ENCODE measurements around the gene SERPINE2.

Gene SERPINE2

GRCh38 chr2:223969856-223970255, 69.2 kb downstream of the SERPINE2 start:
- Histone ChIP-seq H3K9ac (no peak overlapping the region), H3K27ac (no peak overlapping the region), H3K4me3 (no peak overlapping the region), H3K36me3 (peaks cover 36% of the 10 kb centered on the region), H3K4me2 (no peak overlapping the region), H3K9me3 (no peaks in the 10 kb centered on the region), H4K20me1 (peaks cover 19% of the 10 kb centered on the region), H3K27me3 (no peaks in the 10 kb centered on the region), H3K4me1 (no peaks in the 10 kb centered on the region)
- no peak for TF ChIP-seq Cebpa-rat (IDR thresholded peaks at IDR 0.05)

GRCh38 chr2:223969315-223969714, 69.8 kb downstream of the SERPINE2 start:
- TF ChIP-seq Cebpa-rat (IDR thresholded peaks at IDR 0.05), result no peak
- H3K27me3 ChIP-seq, result no peaks in the 10 kb centered on the region
- H3K4me3 ChIP-seq, result no peak overlapping the region
- H3K36me3 ChIP-seq, result peaks cover 42% of the 10 kb centered on the region
- no peak overlapping the region for H3K9ac ChIP-seq
- no peaks in the 10 kb centered on the region for H3K9me3 ChIP-seq
- peaks cover 24% of the 10 kb centered on the region for H4K20me1 ChIP-seq
- no peak overlapping the region for H3K4me2 ChIP-seq
- H3K27ac ChIP-seq, result no peak overlapping the region
- H3K4me1 ChIP-seq, result no peaks in the 10 kb centered on the region

GRCh38 chr2:223967981-223968380, 71.1 kb downstream of the SERPINE2 start:
- Histone ChIP-seq H3K27me3 (no peaks in the 10 kb centered on the region), H4K20me1 (peaks cover 37% of the 10 kb centered on the region), H3K4me2 (no peak overlapping the region), H3K4me3 (no peak overlapping the region), H3K4me1 (peaks cover 4% of the 10 kb centered on the region; the same call in 1 of the 2 replicates), H3K27ac (no peak overlapping the region), H3K9ac (no peak overlapping the region), H3K36me3 (peaks cover 54% of the 10 kb centered on the region), H3K9me3 (no peaks in the 10 kb centered on the region)
- no peak for TF ChIP-seq Cebpa-rat (IDR thresholded peaks at IDR 0.05)

- H3K27me3 ChIP-seq, result no peaks in the 10 kb centered on the region
- H3K36me3 ChIP-seq, result peaks cover 49% of the 10 kb centered on the region
- H4K20me1 ChIP-seq, result peaks cover 68% of the 10 kb centered on the region
- H3K4me1 ChIP-seq, result peaks cover 58% of the 10 kb centered on the region
- H3K4me3 ChIP-seq, result peak overlapping the region; percentile 9
- H3K9ac ChIP-seq, result peak overlapping the region; percentile 30; the same call in 1 of the 2 replicates
- no peaks in the 10 kb centered on the region for H3K9me3 ChIP-seq
- no peak for TF ChIP-seq Cebpa-rat (IDR thresholded peaks at IDR 0.05)
- H3K4me2 ChIP-seq, result peak overlapping the region; percentile 84
- H3K27ac ChIP-seq, result no peak overlapping the region
These were observed 79.4 kb downstream of the SERPINE2 start for GRCh38 chr2:223959688-223960087.

- Histone ChIP-seq H3K4me2 (peak within 1 kb of the TSS; percentile 84), H3K27me3 (no peaks in the 10 kb centered on the region), H3K4me3 (peak within 1 kb of the TSS; percentile 79), H3K4me1 (peaks cover 48% of the 10 kb centered on the region), H3K9me3 (no peaks in the 10 kb centered on the region), H3K27ac (peak within 1 kb of the TSS; percentile 96), H4K20me1 (peaks cover 44% of the 10 kb centered on the region), H3K36me3 (peaks cover 27% of the 10 kb centered on the region), H3K9ac (peak within 1 kb of the TSS; percentile 95)
- no peak for TF ChIP-seq Cebpa-rat (IDR thresholded peaks at IDR 0.05)
These were observed 81.8 kb downstream of the SERPINE2 start, which contains the start of gene MRPL44 for GRCh38 chr2:223957092-223957851. MRPL44 (plus strand) TSS chr2:223957463; CDS start chr2:223957473, 10 bp downstream.

- Histone ChIP-seq H3K27ac (no peak overlapping the region), H4K20me1 (peaks cover 35% of the 10 kb centered on the region), H3K9me3 (no peaks in the 10 kb centered on the region), H3K4me1 (peaks cover 39% of the 10 kb centered on the region), H3K4me3 (no peak overlapping the region), H3K36me3 (peaks cover 17% of the 10 kb centered on the region), H3K4me2 (peak overlapping the region; percentile 74), H3K9ac (no peak overlapping the region), H3K27me3 (no peaks in the 10 kb centered on the region)
- TF ChIP-seq Cebpa-rat (IDR thresholded peaks at IDR 0.05), result no peak
These were observed 82.8 kb downstream of the SERPINE2 start for GRCh38 chr2:223956300-223956699.

- peaks cover 20% of the 10 kb centered on the region for H3K4me1 ChIP-seq
- peaks cover under 1% of the 10 kb centered on the region; the same call in 1 of the 2 replicates for H3K36me3 ChIP-seq
- no peak overlapping the region for H3K27ac ChIP-seq
- peaks cover 16% of the 10 kb centered on the region for H4K20me1 ChIP-seq
- TF ChIP-seq Cebpa-rat (IDR thresholded peaks at IDR 0.05), result no peak
- no peak overlapping the region for H3K9ac ChIP-seq
- no peak overlapping the region for H3K4me2 ChIP-seq
- H3K9me3 ChIP-seq, result no peaks in the 10 kb centered on the region
- H3K4me3 ChIP-seq, result no peak overlapping the region
- no peaks in the 10 kb centered on the region for H3K27me3 ChIP-seq
These were observed 84.7 kb downstream of the SERPINE2 start for GRCh38 chr2:223954401-223954800.

- H4K20me1 ChIP-seq, result no peaks in the 10 kb centered on the region
- no peak overlapping the region for H3K9ac ChIP-seq
- peaks cover 7% of the 10 kb centered on the region for H3K4me1 ChIP-seq
- no peaks in the 10 kb centered on the region for H3K36me3 ChIP-seq
- no peak overlapping the region for H3K4me2 ChIP-seq
- H3K9me3 ChIP-seq, result no peaks in the 10 kb centered on the region
- H3K4me3 ChIP-seq, result no peak overlapping the region
- H3K27ac ChIP-seq, result no peak overlapping the region
- no peaks in the 10 kb centered on the region for H3K27me3 ChIP-seq
- no peak for TF ChIP-seq Cebpa-rat (IDR thresholded peaks at IDR 0.05)
These were observed 86.7 kb downstream of the SERPINE2 start for GRCh38 chr2:223952280-223952968.

GRCh38 chr2:223950448-223951347, 88.4 kb downstream of the SERPINE2 start:
- Histone ChIP-seq H3K27me3 (no peaks in the 10 kb centered on the region), H3K4me1 (peaks cover 4% of the 10 kb centered on the region), H3K36me3 (no peaks in the 10 kb centered on the region), H3K4me3 (no peak overlapping the region), H3K9me3 (no peaks in the 10 kb centered on the region), H3K27ac (no peak overlapping the region), H3K4me2 (no peak overlapping the region), H4K20me1 (no peaks in the 10 kb centered on the region), H3K9ac (no peak overlapping the region)
- TF ChIP-seq Cebpa-rat (IDR thresholded peaks at IDR 0.05), result no peak
